Measurements from ENCODE around the gene TAGLN2.

The TAGLN2 gene

DNA sequence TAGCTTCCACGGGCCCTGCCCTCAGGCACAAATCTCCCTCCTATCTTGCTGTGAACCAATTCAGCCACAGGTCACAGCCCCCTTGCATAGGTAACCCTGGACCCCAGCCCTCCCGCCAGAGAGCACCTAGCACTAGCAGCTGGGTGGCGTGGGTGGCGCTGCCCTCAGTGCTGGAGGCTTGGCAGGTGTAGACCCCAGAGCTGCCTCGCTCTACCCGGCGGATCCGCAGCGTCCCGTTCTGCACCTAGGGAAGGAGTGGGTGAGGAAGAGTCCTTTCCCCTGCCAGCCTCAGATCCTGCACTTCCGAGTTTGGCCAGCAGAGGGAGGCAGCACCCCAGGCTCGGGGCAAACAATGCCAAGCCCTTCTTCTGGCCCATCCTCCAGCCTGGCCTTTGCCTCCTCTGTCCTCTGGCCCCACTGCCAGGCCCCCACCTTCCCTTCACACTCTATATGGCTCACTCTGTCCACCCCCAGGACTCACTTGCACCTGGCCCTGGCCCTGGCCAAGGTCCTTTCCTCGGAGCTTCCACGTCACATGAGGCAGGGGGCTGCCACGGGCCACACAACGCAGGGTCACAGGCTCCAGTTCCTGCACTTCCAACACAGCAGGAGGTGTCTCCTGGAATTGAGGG is 11.1 kb upstream of the TAGLN2 start:
- peak; percentile 73 to 79 for DNase-seq (ENCODE audit: low read depth in 2 of 2, low spot score in 1 of 2)

- DNase-seq (ENCODE audit: low read depth in 2 of 2, low spot score in 1 of 2), result no peak
Observed at GRCh38 chr1:159935719-159936272, 10.5 kb upstream of the TAGLN2 start.

- DNase-seq (ENCODE audit: low read depth in 2 of 2, low spot score in 1 of 2), result no peak
Observed at GRCh38 chr1:159935305-159935704, 10.0 kb upstream of the TAGLN2 start.

GRCh38 chr1:159934136-159935039 is 9.1 kb upstream of the TAGLN2 start:
- no peak for DNase-seq (ENCODE audit: low read depth in 2 of 2, low spot score in 1 of 2)

DNA sequence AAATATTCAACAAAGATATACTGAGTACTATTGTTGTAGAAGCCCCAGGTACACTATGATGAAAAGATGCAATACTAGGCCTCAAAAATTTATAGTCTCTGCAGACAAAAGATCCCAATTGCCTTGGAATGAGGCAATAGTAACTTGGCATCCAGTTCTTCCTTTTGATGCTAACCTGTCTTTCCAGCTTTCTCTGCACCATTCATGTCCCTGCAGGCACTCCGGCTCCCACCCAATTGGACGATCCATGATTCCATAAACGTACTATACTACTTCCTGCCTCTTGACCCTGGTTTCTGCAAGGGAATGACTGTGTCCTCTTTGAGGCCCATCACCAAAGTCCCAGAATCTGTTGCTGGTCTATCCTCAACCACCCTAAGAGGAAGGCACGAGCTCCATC is 8.0 kb upstream of the TAGLN2 start:
- DNase-seq (ENCODE audit: low read depth in 2 of 2, low spot score in 1 of 2), result no peak

GRCh38 chr1:159932296-159933285 is 7.3 kb upstream of the TAGLN2 start:
- DNase-seq (ENCODE audit: low read depth in 2 of 2, low spot score in 1 of 2), result no peak

DNA sequence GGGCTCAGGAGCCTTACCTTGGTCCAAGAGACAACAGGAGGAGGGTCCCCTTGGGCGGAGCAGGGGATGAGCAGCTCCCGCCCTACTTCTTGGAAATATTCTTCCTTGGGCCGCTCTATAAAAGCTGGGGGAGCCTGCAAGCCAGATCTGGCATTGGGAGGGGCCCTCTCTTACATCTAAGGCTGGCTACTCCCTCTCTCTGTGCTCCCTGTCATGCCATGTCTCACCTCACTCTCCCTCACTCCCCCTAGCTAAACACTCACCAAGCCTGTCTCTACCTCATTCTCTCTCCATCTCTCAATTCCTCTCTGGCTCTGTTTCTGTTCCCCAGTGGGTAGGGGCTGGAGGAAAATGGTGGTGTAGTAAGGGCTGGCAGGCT is 6.5 kb upstream of the TAGLN2 start:
- DNase-seq (ENCODE audit: low read depth in 2 of 2, low spot score in 1 of 2), result no peak

- no peak for DNase-seq (ENCODE audit: low read depth in 2 of 2, low spot score in 1 of 2)
Observed at GRCh38 chr1:159931101-159931794, 5.9 kb upstream of the TAGLN2 start.

DNA sequence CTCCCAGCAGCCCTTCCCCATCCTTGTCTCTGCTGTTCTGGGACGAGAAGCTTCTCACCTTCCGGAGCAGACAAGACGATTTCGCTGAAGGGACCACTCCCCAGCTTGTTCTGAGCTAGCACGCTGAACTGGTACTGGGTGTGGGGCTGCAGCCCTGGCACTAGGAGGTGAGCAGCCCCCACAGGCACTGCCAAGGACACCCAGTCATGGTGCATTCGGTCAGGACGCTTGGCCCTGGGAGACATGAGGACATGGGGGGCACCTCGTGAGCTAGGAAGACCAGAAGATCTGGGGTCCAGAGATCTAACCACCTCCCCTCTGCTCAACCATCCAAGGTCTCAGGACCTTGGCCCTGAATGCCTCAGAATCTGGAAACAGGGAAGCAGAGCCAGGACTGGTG is 5.3 kb upstream of the TAGLN2 start:
- no peak for DNase-seq (ENCODE audit: low read depth in 2 of 2, low spot score in 1 of 2)

- DNase-seq (ENCODE audit: low read depth in 2 of 2, low spot score in 1 of 2), result no peak
Observed at GRCh38 chr1:159930216-159930615, 4.9 kb upstream of the TAGLN2 start.

DNA sequence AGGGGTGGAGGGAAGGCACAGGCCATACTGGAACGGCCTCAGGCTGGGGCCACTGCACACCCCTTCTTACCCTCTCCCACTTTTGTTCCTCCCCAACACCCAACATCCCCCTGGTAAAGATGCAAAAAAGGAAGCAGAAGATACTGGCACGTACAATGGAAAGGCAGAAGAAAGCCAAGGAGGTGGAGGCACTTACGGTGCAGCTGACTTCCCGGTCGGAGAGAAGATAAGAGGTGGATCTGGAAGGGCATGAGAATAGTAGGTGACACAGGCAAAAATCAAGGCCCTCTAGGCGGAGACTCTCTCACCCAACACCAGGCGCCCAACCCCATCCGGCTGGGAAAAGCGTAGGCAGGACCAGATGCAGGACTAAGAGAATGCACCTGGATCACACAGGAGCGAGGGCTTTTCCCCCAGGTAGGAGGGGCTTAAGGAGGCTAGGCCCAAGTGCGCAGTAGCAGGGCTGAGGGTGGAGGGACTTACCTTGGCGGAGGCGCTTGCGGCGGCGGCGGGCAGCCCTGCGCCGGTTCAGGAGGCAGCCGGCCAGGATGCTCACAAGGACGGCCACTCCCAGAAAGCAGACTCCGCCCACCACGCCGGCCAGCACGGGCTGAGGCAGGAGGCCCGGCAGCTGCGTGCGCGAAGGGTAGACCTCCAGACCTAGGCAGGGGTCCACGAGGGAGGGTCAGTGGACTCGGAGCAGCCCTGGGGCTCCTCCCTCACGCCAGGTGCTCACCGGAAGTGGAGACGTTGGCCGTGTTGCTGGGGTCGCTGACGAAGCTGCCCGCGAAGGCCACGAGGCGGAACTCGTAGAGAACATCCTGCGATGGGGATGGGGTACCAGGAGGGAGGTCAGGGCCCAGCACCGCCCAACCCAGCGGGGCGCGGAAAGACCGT is 4.1 kb upstream of the TAGLN2 start:
- no peak for DNase-seq (ENCODE audit: low read depth in 2 of 2, low spot score in 1 of 2)

DNA sequence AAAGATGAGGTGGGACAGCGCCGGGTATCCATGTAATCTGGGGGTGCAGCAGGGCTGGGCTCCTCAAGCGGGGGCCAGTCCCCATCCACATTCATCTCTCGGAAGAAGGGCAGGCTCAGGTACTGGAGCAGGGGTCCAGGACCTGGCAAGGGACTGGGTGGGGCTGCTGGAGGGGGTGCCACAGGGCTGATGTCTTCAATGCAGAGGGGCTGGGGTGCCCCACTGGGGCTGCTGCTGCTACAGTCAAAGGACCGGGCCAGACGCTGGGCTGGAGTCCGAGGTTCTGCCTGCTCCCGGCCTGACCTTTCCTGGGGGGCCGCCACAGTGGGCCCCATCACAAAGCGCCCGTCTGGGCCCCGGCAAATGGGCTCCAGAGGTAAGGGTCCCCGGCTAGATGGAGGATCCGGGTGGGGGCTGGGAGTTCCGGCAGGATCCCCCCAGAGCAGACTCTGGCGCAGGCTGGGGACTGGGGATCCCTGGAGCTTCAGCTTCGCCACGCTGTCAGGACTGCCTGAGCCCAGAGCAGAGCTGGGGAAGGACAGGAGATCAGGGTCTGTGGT is 3.3 kb upstream of the TAGLN2 start:
- no peak for DNase-seq (ENCODE audit: low read depth in 2 of 2, low spot score in 1 of 2)

- no peak for DNase-seq (ENCODE audit: low read depth in 2 of 2, low spot score in 1 of 2)
Observed at GRCh38 chr1:159927849-159928431, 2.6 kb upstream of the TAGLN2 start.

GRCh38 chr1:159927211-159927848 is 2.0 kb upstream of the TAGLN2 start:
- no peak for DNase-seq (ENCODE audit: low read depth in 2 of 2, low spot score in 1 of 2)

GRCh38 chr1:159925719-159926078 is 392 bp upstream of the TAGLN2 start:
- no peak for DNase-seq (ENCODE audit: low read depth in 2 of 2, low spot score in 1 of 2)

DNA sequence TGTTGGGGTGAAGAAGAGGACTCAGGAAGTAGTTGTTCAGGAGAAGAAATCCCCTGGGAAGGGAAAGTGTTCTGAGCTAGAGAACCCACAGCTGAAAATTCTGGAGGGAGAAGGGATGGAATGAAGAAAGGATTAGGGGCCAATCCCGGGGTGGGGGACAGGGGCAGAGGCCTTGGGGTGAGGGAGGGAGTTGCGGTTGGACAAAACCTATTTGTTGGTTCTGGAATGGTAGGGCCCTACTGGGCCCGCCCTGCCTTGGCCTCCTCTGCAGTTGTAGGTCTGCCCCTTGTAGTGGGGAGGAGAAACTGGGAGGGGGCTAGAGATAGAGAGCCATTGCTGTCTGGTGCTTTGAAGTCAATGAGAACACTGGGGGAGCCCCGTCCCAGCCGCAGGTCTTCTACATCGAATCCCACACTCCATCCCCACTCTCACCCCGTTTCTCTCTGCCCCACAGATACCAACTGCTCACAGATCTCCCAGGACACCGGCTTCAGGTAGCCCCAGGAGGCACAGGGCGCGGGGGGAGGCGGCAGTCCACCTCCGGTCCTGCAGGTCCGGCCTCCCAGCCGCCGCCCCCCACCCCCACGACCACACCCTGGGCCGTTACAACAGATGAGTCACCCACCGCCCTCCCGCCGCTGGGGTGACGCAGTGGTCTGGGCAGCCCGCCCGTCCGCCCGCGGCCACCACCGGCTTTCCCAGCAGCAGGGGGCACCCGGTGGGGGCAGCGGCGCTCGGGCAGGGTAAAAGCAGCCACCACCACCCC is 1.1 kb downstream of the TAGLN2 start:
- DNase-seq (ENCODE audit: low read depth in 2 of 2, low spot score in 1 of 2), result peak; percentile 32 to 40

DNA sequence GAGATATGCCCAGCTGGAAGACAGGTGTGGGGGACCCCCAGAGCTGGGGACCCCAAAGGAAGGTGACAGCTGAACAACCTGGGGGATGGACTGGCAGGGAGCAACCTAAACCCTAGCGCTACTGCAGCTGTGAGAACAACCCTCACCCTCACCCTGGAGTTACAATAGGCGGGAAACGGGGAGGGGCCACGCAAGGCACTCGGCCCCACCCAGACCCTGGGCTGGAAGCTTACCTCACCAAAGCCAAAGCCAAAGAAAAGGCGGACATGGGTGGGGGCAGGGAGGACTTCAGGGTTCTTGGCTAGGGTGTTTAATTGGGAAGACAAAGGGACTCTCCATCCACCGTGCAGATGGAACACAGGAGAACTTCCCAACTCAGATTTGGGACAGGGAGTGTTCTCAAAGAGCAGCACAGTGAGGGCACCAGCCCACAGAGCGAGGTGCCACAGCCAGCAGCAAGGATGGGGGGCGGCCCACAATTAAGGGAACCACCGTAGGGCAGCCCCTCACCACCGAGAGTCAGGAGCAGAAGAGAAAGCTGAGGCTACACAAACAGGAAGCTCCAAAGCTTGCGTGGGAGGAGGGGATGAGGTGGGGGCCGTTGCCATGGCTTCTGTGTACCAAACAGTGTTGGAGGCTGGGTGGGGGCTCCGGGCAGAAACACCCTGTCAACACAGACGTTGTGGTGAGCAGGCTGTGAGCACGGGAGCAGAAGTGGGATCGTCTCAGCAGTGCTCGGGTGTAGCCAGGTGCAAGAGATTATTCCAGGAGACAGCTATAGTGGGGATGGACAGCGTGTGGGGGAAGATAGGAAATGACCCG is 1.9 kb downstream of the TAGLN2 start:
- peak; percentile 68 to 83 for DNase-seq (ENCODE audit: low read depth in 2 of 2, low spot score in 1 of 2)

All from stimulated activated CD8-positive, alpha-beta memory T cell treated with anti-CD3 and anti-CD28 coated beads, Interleukin-4, amount 100 ng/mL, for 1 hour (primary cell).